GM18868 (cell line): ENCODE measurements around the gene CYP27C1.
A peak's percentile ranks its signal among the peaks of the same experiment; 100 is the strongest.
"Not testable (repeated sequence)": the region's sequence is repeated elsewhere in the genome, so short reads cannot be mapped to it uniquely, and the experiment has no call there.

Experiments
- ATAC-seq: cut with Tn5 transposase; IDR thresholded peaks from one replicate; pipeline ENCODE4 v1.9.1; 2021; ENCODE audit warnings: mild to moderate bottlenecking, moderate library complexity; ENCODE audit not compliant: unreplicated experiment

CYP27C1 gene

DNA sequence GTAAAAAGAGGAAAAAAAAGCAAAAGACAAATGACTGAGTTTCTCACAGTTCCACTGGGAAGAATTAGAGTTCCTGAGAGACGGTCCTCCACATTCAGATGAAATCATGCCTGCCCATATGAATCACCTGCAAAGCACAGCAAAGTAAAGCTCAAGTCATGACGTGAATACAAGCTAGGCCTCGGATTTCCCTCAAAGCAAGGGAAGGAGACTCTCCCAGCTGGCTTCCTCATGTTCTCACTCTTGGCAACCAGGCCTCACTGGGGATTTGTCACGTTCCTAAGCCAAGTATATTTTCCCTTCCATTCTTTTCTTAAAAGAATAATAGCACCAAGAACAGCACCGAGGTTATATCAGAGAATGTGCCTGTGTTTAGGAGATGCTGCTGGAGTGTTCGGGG, 47.0 kb downstream of the CYP27C1 start:
- ATAC-seq = no peak

DNA sequence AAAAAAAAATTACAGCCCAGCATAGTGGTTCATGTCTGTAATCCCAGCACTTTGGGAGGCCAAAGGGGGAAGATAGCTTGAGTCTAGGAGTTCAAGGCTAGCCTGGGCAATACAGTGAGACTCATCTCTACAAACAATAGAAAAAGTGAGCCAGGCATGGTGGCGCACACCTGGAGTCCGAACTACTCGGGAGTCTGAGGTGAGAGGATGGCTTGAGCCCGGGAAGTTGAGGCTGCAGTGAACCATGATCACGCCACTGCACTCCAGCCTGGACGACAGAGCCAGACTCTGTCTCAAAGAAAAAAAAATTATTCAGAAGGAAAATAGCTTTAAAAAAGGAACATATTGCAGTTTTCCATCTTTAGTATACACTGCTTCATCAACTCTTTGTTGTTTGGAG, 47.8 kb downstream of the CYP27C1 start:
- no peak for ATAC-seq

DNA sequence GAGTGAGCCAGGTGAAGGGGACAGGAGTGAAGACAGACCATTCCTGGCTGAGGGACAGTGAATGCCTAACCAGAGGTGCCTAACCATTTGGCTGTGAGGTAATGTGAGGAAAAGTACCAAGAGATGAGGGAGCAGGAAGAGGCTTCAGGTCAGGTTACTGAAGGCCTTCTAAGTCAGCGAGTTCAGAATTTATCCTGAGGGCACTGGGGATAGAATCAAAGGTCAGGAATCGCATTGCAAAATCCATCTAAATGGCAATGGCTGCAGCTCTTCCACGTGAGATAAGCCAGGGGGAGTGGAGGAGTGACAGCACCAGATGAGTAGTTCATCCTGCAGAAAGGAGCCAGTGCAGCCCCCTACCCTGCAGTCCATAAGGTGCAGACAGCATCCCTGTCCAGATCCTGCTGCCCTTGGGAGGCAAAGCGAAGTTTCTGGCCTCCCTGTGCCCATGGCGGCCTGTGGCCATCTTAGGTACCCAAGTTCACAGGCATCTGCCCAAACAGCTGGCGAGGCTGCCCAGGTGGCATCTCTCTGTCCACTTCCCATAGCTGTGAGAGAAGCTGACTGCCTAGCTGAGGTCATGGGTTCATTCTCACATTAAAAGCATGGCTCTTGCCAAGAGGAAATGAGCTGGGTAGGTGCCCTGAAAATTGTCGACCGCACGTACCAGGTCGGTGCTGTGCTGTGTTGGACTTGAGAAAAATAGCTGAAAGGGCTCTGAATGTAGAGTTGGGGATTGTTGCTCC, 49.5 kb downstream of the CYP27C1 start:
- no peak for ATAC-seq

DNA sequence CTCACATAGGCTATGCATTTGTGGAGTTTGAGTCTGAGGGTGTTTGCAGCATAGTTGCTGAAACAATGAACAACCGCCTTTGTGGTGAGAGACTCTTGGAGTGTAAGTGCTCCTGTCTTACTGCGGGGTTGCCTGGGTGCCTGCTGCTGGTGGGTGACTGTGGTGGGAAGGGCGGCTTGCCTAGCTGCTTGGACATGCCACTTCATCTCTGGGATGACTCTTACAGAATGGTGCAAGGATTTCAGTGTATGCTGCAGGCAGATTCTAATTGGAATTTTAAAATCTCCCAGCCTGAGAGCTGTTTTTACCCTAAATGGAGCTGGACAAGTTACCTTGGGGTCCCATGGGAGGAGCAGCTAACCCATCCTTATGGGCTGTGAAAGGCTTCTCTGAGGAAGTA, 50.1 kb downstream of the CYP27C1 start:
- no peak for ATAC-seq

DNA sequence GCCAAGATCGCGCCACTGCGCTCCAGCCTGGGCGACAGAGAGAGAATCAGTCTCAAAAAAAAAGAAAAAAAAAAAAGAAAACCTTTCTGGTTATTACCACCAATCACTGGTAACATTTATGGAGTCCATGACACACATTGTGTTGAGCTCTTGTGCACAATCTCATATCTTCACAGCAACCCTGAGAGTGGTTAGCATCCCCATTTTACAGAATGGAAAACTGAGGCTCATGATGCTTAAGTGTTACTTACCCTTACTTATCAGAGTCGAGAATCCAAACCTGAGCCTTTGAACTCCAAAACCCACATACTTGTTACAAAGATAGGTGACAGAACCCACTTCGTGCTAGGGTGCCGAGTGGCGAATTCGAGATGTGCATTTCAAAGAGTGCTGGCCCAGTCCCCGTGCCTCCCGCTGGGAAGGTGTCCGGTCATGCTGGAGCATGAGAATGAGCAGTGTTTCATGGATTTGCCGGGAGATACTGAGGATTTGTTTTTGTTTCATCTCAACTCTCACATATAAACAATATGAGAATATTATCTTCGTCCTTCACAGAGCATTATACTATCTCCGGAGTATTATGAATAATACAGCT, 50.9 kb downstream of the CYP27C1 start:
- ATAC-seq = no peak

DNA sequence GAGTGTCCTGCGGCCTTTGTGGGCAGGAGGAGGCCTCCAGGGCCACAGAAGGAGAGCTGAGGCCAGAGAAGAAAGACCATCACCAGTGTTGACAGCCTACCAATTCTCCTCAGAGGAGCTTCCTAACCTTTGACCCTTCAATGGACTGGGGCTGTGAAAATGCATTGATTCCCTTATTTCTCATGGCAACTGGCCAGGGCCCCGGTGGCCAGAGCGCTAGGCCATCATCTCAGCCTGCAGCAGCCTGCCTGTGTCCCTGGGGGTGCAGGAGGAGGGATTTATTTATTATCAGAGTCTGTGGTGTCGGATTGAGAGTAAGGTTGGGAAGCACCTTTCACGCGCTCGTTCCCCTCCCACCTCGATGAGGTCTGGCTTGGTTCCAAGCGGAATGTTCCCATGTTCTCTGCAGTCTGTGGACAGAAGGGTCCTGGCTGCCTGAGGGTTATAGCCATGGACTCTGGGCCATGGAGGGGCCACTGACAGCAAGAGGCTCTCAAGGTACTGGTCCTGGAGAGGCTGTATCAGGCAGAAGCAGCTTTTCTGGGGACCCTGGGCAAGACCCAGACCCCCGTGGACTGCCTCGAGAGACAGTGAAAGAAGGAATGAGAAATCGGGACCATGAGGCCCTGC, 53.8 kb downstream of the CYP27C1 start:
- ATAC-seq = no peak

DNA sequence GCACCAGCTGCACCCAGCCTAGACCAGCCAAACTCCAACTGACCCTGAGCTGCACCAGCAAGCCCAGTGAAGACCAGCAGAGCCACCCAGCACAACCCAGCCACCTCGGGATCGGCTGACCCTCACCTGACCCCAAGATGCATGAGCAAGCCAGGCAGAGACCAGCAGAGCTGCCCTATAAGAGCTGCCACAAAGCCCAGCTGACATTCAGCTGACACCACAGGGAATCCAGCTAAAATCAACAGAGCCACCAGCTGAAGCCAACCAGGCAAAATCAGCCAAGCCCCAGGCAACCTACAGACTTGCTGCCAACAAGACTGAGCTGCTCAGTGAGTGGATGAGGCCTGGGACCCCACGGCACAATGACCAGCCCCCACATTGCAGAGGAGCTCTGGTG, 54.6 kb downstream of the CYP27C1 start:
- ATAC-seq = no peak

DNA sequence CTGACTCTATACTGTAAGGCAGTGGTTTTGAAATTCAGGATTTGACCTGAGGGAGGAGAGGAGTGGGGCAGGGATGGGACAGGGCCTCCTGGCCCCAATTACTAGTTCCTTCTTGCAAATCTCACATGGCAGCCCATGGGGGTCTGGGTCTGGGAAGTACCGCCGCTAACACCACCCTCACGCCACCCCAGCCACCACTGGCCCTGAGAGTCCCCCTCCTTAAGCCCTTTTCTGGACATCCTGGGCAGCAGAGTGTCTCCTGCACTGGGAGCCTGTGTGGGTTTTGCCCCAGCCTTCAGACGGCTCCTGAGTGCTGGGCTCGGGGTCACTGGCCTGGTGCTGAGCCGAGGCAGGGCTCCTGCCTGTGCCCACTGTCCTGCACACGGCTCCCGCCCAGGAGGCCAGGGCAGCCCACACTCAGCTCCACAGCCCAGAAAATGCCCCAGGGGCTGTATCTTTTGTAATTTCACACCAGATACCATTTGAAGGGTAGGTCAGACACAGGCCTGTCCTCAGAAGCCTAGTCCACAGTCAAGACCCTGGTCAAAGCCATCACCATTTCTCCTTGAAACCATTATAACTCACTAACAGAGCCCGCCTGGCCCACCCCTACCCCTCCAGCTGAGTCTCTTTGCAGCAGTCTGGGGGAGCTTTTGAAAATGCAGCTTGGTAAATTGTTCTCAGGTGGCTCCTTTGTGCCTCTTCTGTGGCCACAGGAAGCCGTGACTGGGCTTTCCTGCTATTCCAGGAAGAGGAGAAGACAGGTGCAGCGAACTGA, 55.1 kb downstream of the CYP27C1 start:
- ATAC-seq = no peak

DNA sequence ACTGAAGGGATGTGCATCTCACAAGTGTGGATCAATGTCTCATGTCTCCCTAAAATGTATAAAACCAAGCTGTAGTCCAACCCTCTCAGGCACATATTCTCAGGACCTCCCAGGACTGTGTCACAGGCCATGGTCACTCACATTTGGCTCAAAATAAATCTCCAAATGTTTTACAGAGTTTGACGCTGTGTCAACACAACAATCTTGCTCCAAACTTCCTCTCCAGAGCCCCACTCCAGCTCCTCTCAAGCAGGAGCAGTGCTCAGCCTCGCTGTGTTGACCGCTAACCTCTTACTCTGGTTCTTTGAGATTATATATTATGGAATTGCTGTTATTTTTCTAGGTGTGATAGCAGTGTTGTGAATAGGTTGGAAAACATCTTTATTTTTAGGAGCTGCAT, 56.2 kb downstream of the CYP27C1 start:
- ATAC-seq = no peak

DNA sequence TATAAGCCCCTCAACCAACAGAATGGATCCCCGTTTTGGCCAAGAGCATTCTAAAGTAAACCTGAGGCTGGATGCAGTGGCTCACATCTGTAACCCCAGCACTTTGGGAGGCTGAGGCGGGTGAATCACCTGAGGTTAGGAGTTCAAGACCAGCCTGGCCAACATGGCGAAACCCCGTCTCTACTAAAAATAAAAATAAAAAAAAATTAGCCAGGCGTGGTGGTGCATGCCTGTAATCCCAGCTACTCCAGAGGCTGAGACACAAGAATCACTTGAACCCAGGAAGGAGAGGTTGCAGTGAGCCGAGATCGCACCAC, 57.1 kb downstream of the CYP27C1 start:
- ATAC-seq = not testable (repeated sequence)

DNA sequence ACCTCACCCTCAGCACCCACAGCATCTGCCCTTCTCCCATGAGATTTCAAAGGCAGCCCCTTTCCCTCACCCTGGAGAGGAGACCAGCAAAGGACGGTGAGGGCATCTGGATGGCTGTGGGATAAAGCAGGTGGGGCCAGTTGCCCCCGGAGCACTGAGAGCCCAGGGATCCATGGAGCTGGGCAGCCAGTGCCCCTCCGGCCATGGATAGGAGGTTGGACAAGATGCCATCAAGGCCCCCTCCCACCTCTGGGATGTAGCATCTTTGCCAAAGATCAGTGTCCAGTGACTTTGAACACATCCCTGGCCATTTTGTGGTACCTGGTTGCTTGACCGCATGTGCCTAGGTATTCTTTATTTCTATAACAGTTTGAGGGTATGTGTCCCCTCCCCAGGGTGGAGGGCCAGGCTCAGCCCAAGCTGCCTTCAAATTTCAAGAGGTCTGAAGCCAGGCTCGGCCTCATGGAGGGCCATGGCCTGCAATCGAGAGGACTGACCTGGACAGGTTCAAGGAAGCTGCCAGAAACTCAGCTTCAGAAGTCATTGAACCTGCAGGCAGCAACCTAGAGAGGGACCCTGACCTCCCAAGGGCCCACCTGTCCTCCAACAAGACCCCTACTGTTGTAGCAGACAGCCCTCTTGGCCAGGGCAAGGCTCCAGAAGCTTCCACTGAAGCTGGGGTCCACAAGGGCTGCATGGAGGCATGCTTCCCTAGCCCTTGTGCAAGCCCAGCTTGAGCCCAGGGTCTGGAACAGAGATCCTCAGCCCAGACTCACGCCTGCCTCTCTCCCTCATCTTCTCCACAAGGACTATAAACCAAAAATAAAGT, 57.6 kb downstream of the CYP27C1 start:
- ATAC-seq = no peak

DNA sequence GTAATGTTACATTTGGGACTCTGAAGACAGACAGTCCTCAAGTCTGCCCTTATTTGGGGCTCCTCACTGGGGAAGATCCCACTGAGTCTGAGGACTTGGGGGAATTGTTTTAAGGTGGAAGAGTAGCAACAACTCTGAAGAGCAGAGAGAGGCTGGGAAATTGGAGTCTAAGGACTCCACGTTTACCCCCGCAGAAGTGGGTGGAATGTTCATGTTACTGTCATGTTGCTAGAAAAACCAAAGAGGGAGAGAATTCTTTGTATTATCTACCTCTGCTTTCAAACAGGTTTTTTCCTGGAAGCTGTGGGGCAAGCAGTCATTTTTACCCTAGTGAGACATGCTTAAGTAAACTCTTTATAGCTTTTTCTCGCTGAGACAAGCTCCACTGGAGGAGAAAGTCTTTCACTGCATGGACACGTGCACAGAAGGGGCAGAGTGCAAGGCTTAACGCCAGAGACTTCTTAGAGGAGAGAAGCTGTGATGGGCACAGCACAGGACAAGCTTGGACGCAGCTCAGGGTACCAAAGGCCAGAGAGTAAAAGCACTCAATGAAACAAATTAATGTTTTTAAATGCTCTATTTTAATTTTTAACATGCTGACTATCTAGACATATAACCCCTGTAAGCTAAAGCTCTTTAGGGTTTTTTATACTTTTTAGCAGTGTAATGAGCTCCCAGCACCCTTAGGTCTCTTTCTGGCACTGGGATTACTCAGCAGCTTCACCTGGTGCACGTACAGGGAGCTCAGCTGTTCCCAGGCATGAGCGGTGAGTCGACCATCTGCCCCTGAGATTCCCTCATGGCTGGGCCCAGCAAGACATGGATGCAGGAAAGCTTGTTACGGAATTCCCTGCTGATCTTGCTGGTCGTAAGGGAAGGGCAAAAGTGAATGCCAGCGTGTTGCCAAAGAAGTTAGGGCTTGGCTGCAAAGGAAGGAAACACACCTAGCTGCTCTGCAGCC, 58.6 kb downstream of the CYP27C1 start:
- no peak for ATAC-seq

DNA sequence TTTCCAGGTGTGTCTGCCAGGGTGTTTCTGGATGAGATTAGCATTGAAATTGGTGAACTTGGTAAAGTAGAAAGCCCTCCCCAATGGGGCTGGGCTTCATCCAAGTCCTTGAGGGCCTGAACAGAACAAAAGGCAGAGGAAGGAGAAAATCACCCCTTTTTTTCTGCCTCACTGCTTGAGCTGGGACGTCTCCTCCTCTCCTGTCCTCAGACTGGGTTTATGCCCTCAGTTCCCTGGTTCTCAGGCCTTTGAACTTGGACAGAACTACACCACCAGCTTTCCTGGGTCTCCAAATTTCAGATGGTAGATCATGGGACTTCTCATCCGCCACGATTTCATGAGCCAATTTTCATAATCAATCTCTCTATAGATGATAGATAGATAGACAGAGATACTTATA, 59.4 kb downstream of the CYP27C1 start:
- ATAC-seq = no peak

DNA sequence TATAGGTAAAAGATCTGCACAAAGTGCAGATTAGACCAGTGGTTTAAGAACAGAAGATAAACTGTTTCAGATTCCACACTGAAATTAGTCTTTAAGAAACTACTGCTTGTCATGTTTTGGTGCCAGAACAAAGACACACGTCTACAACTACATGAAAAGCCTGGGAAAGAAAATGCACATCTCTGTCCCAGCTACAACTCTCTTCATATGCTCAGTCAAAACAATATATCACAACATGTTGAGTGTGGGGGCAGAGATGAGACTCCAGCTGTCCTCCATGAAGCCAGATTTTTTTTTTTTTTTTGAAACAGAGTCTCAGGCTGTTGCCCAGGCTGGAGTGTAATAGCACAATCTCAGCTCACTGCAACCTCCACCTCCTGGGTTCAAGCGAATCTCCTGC, 60.6 kb downstream of the CYP27C1 start:
- ATAC-seq = no peak

DNA sequence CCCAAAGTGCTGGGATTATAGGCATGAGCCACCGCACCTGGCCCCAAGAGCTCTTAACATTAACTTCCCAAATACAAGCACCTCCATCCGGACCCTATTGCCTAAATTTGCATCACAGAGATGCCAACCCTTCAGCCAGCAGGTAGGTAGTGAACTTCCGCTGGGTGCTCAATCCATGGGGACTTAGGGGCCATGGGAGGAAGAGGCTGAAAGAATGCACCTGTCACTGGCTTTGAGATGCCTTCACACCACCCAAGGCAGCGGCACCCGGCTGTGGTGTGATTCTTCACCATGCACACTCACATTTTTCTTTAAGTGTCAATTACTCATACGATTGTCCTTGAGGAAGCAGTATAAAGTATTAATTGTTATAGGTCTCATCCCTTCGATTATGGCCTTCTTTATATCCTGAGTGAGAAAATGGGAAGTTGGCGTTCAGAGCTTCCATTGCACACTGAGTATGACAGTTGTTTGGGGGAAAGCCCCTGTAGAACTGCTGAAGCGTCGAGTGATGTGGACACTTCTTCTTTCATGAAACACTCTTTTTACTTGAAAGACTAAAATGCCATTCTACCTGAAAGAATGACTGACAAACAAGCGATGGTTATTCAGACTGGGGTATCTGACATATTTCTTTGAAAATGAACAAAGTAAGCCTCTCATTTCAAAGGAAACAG, 61.3 kb downstream of the CYP27C1 start:
- ATAC-seq = peak; percentile 90

DNA sequence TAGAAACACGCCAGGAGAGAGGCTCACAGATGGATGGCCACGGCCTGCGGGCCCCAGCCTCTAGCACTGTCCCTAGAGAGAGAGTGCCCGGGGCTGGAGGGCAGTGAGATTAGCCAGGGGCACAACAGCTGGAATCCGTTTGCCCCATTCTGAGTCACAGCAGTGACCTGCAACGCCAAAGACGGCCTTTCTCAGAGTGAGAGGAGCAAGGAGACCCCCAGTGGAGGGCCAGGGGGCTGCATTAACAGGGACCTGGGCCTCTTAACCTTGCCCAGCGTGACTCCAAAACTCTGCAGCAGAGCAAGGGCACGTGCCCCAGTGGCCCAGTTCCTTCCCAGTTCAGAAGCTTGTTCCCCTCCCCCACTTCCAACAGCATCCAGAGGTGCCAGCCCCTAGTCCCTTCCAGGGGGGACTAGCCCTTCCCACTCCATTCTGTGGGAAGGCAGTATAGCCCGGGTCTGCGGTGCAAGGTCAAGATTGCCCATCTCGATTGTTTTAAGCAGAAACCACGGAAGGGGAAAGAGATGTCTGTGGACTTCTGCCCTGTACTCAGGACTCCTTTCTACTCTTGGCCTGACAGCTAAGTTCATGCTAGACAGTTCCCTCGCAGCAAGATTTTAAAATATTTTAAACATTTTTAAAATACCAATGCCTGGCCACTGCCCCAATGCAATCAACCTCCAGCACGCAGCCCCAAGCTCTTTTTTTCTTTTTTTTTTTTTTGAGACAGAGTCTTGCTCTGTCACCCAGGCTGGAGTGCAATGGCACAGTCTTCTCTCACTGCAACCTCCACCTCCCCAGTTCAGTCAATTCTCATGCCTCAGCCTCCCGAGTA, 62.2 kb downstream of the CYP27C1 start:
- ATAC-seq = no peak

DNA sequence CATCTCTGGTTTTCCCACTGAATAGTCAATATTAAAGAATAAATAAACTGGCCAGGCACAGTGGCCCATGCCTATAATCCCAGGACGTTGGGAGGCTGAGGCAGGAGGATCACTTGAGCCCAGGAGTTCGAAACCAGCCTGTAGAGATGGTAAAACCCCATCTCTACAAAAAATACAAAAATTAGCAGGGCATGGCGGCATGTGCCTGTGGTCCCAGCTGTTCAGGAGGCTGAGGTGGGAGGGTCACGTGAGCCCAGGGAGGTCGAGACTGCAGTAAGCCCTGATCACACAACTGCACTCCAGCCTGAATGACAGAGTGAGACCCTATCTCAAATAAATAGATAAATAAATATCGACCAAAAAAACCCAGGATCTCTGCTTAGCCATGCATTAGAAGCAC, 63.0 kb downstream of the CYP27C1 start:
- ATAC-seq = no peak

DNA sequence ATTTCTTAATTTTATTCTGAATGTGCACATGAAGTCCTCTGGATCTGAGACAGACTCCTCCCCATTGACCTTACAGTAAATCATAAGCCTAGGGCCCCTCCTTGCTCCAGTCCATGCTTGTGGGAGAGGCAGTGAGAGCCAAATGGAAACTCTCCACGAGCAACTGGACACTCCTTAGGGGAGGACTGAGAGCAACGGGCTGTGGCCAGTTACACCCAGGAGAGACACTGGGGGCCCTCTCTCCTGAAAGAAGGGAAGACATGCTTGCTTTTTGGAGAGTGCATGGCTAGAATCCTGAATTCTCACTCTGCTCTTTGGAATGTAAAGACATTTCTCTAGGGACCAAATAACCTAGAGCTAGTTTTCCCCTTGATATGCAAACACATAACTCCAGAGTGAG, 64.2 kb downstream of the CYP27C1 start:
- ATAC-seq = no peak
